ENCODE data around the gene SP5. TPM values are rescaled to one million over a fixed set of nuclear protein-coding genes. Genes with fewer than 3 reads are reported as not detected.

SP5 gene
- total RNA-seq, 1 experiment from 2014 or later = 1.7 TPM

- CTCF ChIA-PET = interaction anchor here (1.1 to 7.4 kb wide), 7 partner anchors 9 to 310 kb away, joined by 3 to 92 read pairs (median 5); partner anchors contain the start of gene GAD1
- H3K4me1 Mint-ChIP-seq = peaks cover 25% of the 10 kb centered on the region
- no peaks in the 10 kb centered on the region for H3K36me3 Mint-ChIP-seq
- peak overlapping the region; percentile 51 for H3K4me3 Mint-ChIP-seq
- peaks cover 92% of the 10 kb centered on the region for H3K27me3 Mint-ChIP-seq (ENCODE audit: low read depth)
- H3K9me3 Mint-ChIP-seq = no peaks in the 10 kb centered on the region
- no peak for DNase-seq (ENCODE audit: low spot score)
- no peak overlapping the region for H3K27ac Mint-ChIP-seq
- POLR2A ChIA-PET = interaction anchor here (1.0 to 1.1 kb wide), 2 partner anchors 52 to 108 kb away, joined by 3 to 5 read pairs; partner anchors contain the start of gene ERICH2
- no peak for TF ChIP-seq ATF6 (CRISPR knock-in tag; IDR thresholded peaks at IDR 0.05)
- ATAC-seq = no peak
These were observed 3.0 kb downstream of the SP5 start for GRCh38 chr2:170717991-170718589.

DNA sequence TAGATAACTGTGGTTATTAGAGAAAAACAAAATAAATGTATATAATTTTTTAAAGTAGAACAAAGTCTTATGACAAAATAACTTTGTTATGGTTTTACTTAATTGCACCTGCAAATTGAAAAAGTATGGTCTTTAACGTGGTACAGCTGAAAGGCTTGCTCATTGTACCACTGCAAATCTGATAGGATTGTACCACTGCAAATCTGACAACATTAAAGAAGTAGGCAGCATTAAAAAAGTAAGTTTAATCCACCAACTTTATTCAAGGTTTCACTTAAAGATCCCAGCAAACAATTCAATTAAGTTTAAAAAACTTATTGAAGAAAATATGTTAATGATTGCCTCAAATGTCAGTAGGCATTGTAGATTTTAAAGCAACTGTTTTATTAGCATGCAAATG is 4.7 kb downstream of the SP5 start:
- H3K27ac Mint-ChIP-seq = no peak overlapping the region
- peaks cover 75% of the 10 kb centered on the region for H3K27me3 Mint-ChIP-seq (ENCODE audit: low read depth)
- ChIA-PET POLR2A (no interaction called here), CTCF (no interaction called here)
- no peaks in the 10 kb centered on the region for H3K36me3 Mint-ChIP-seq
- no peak for ATAC-seq
- DNase-seq (ENCODE audit: low spot score) = no peak
- H3K4me3 Mint-ChIP-seq = no peak overlapping the region
- peaks cover 23% of the 10 kb centered on the region for H3K4me1 Mint-ChIP-seq
- TF ChIP-seq NFYB (CRISPR knock-in tag; conservative IDR thresholded peaks at IDR 0.05; ENCODE audit: low read depth) (no peak), ATF2 (CRISPR knock-in tag; IDR thresholded peaks at IDR 0.05; ENCODE audit: borderline replicate concordance, low read depth) (no peak), PREB (CRISPR knock-in tag; IDR thresholded peaks at IDR 0.05; ENCODE audit: borderline replicate concordance) (no peak)
- H3K9me3 Mint-ChIP-seq = no peaks in the 10 kb centered on the region

GRCh38 chr2:170721678-170722077 is 6.5 kb downstream of the SP5 start:
- ChIA-PET CTCF (no interaction called here), POLR2A (no interaction called here)
- DNase-seq (ENCODE audit: low spot score) = no peak
- H3K4me3 Mint-ChIP-seq = no peak overlapping the region
- H3K27ac Mint-ChIP-seq = no peak overlapping the region
- no peaks in the 10 kb centered on the region for H3K36me3 Mint-ChIP-seq
- H3K9me3 Mint-ChIP-seq = no peaks in the 10 kb centered on the region
- no peak for ATAC-seq
- H3K27me3 Mint-ChIP-seq (ENCODE audit: low read depth) = peaks cover 56% of the 10 kb centered on the region
- H3K4me1 Mint-ChIP-seq = peaks cover 17% of the 10 kb centered on the region
- TF ChIP-seq ETV6 (CRISPR knock-in tag; IDR thresholded peaks at IDR 0.05) (no peak), PRRX2 (CRISPR knock-in tag; IDR thresholded peaks at IDR 0.05) (no peak), ZNF281 (CRISPR knock-in tag; IDR thresholded peaks at IDR 0.05) (no peak), CDX4 (CRISPR knock-in tag; IDR thresholded peaks at IDR 0.05; ENCODE audit: borderline replicate concordance) (no peak), ZNF416 (CRISPR knock-in tag; IDR thresholded peaks at IDR 0.05) (no peak), MAX (CRISPR knock-in tag; IDR thresholded peaks at IDR 0.05) (no peak), NR2C2 (CRISPR knock-in tag; IDR thresholded peaks at IDR 0.05) (no peak), NR1H2 (CRISPR knock-in tag; IDR thresholded peaks at IDR 0.05) (no peak), FOXK1 (CRISPR knock-in tag; IDR thresholded peaks at IDR 0.05) (no peak), ZNF317 (CRISPR knock-in tag; IDR thresholded peaks at IDR 0.05; ENCODE audit: borderline replicate concordance, low read depth) (no peak), RELA (CRISPR knock-in tag; IDR thresholded peaks at IDR 0.05; ENCODE audit: borderline replicate concordance) (no peak)
- TF ChIP-seq, protein P1, sequence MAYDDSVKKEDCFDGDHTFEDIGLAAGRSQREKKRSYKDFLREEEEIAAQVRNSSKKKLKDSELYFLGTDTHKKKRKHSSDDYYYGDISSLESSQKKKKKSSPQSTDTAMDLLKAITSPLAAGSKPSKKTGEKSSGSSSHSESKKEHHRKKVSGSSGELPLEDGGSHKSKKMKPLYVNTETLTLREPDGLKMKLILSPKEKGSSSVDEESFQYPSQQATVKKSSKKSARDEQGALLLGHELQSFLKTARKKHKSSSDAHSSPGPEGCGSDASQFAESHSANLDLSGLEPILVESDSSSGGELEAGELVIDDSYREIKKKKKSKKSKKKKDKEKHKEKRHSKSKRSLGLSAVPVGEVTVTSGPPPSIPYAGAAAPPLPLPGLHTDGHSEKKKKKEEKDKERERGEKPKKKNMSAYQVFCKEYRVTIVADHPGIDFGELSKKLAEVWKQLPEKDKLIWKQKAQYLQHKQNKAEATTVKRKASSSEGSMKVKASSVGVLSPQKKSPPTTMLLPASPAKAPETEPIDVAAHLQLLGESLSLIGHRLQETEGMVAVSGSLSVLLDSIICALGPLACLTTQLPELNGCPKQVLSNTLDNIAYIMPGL (CRISPR knock-in tag; IDR thresholded peaks at IDR 0.05) = no peak
- TF ChIP-seq, protein P2, sequence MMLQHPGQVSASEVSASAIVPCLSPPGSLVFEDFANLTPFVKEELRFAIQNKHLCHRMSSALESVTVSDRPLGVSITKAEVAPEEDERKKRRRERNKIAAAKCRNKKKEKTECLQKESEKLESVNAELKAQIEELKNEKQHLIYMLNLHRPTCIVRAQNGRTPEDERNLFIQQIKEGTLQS (CRISPR knock-in tag; conservative IDR thresholded peaks at IDR 0.05) = no peak

All from WTC11 (cell line).